HepG2 (cell line): Measurements from ENCODE around the gene SF3A2. TPM values are rescaled to one million over a fixed set of nuclear protein-coding genes. Genes with fewer than 3 reads are reported as not detected.

Experiments used
- EP300 ChIP-seq, 3 experiments: sonication (generic) in 1 of 3; formaldehyde crosslinking in 1 of 3; IDR thresholded peaks; 2 replicates each; pipeline versions ENCODE4 v1.5.1 to v1.6.1; 2011 to 2020; ENCODE audit warnings: low read depth in 2 of 3, low read length in 2 of 3, borderline replicate concordance in 1 of 3, improper control_type of control experiment in 1 of 3, mild to moderate bottlenecking in 1 of 3, missing genetic modification reagents in 1 of 3, moderate library complexity in 1 of 3
- FOXA3 ChIP-seq: IDR thresholded peaks from 2 replicates; pipeline ENCODE4 v1.6.1; 2016; ENCODE audit warnings: missing genetic modification reagents, missing compliant biosample characterization
- GTF3A ChIP-seq: sonication (generic); formaldehyde crosslinking; conservative IDR thresholded peaks from 2 replicates; pipeline ENCODE4 v1.4.0; 2020; ENCODE audit warnings: mild to moderate bottlenecking, missing genetic modification reagents
- HDAC1 ChIP-seq: sonication (generic); formaldehyde crosslinking; IDR thresholded peaks from 2 replicates; pipeline ENCODE4 v1.5.1; 2020; ENCODE audit warnings: mild to moderate bottlenecking, missing genetic modification reagents
- KLF11 ChIP-seq: IDR thresholded peaks from 2 replicates; pipeline ENCODE4 v1.6.1; 2016; ENCODE audit warnings: missing compliant biosample characterization
- KLF9 ChIP-seq: IDR thresholded peaks from 2 replicates; pipeline ENCODE4 v1.6.1; 2016; ENCODE audit warnings: low read depth
- MAF1 ChIP-seq: sonication (generic); formaldehyde crosslinking; IDR thresholded peaks from 2 replicates; pipeline ENCODE4 v1.5.0; 2020; ENCODE audit warnings: missing genetic modification reagents, borderline replicate concordance
- MBD4 ChIP-seq: IDR thresholded peaks from 2 replicates; pipeline ENCODE4 v1.6.1; 2012; ENCODE audit warnings: low read length, inconsistent platforms, borderline replicate concordance
- MXI1 ChIP-seq: IDR thresholded peaks from 3 replicates; pipeline ENCODE4 v1.6.1; 2012; ENCODE audit warnings: low read depth, low read length, inconsistent platforms, borderline replicate concordance
- SMAD1 ChIP-seq: sonication (generic); formaldehyde crosslinking; IDR thresholded peaks from 2 replicates; pipeline ENCODE4 v1.4.0; 2020; ENCODE audit warnings: missing genetic modification reagents, low read depth, mild to moderate bottlenecking, borderline replicate concordance
- SMAD9 ChIP-seq: sonication (generic); formaldehyde crosslinking; IDR thresholded peaks from 2 replicates; pipeline ENCODE4 v1.5.1; 2020; ENCODE audit warnings: mild to moderate bottlenecking, missing genetic modification reagents
- ZNF143 ChIP-seq: sonication (generic); formaldehyde crosslinking; IDR thresholded peaks from 2 replicates; pipeline ENCODE4 v1.4.0; 2020; ENCODE audit warnings: missing genetic modification reagents
- ZNF282 ChIP-seq: fragments of 450-650 bp; IDR thresholded peaks from 2 replicates; pipeline ENCODE4 v1.6.1; 2018; ENCODE audit not compliant: partially characterized antibody
- ZNF446 ChIP-seq: sonication (generic); formaldehyde crosslinking; IDR thresholded peaks from 2 replicates; pipeline ENCODE4 v1.5.0; 2020; ENCODE audit warnings: mild to moderate bottlenecking, missing genetic modification reagents
- ZNF660 ChIP-seq: sonication (generic); formaldehyde crosslinking; IDR thresholded peaks from 2 replicates; pipeline ENCODE4 v1.5.1; 2020; ENCODE audit warnings: mild to moderate bottlenecking, low read depth, missing genetic modification reagents, borderline replicate concordance
- ZNF713 ChIP-seq: sonication (generic); formaldehyde crosslinking; IDR thresholded peaks from 2 replicates; pipeline ENCODE4 v1.4.0; 2020; ENCODE audit warnings: mild to moderate bottlenecking, missing genetic modification reagents
- ZSCAN30 ChIP-seq: sonication (generic); formaldehyde crosslinking; IDR thresholded peaks from 2 replicates; pipeline ENCODE4 v1.5.0; 2020; ENCODE audit warnings: mild to moderate bottlenecking, missing genetic modification reagents
- polyA plus RNA-seq, 8 experiments: library from polyadenylated mRNA; depleted of rRNA in 3 of 8; stranded (reverse) in 7 of 8; unstranded in 1 of 8; fragments of >200 nt; fragmentation: Illumina TruSeq in 4 of 8; extraction: Trizol in 4 of 8; gene quantifications; 2 replicates each; pipeline versions ENCODE4 v1.2.1 to v1.2.3, GENCODE V29; 2011 to 2016; ENCODE audit warnings: low read depth in 4 of 8, missing spikeins in 1 of 8, mixed read lengths in 1 of 8; ENCODE audit not compliant: insufficient read depth in 1 of 8
- total RNA-seq, 5 experiments: library from RNA; depleted of rRNA; stranded (reverse); fragments of >200 nt; fragmentation: Illumina TruSeq; extraction: Trizol; gene quantifications; 2 replicates each; pipeline ENCODE4 v1.2.3, GENCODE V29; 2016; ENCODE audit warnings: low read depth in 1 of 5
- TF ChIP-seq, protein P1 (sequence below): sonication (generic); formaldehyde crosslinking; IDR thresholded peaks from 2 replicates; pipeline ENCODE4 v1.4.0; 2020; ENCODE audit warnings: missing genetic modification reagents
- TF ChIP-seq, protein P2 (sequence below): sonication (generic); formaldehyde crosslinking; IDR thresholded peaks from 2 replicates; pipeline ENCODE4 v1.8.0; 2022; ENCODE audit warnings: missing genetic modification reagents, mild to moderate bottlenecking, moderate library complexity, borderline replicate concordance
- TF ChIP-seq, protein P3 (sequence below): sonication (generic); IDR thresholded peaks from 2 replicates; pipeline ENCODE4 v1.6.1; 2016; ENCODE audit warnings: low read depth, borderline replicate concordance
- TF ChIP-seq, protein P4 (sequence below): sonication (generic); formaldehyde crosslinking; IDR thresholded peaks from 2 replicates; pipeline ENCODE4 v1.4.0; 2020; ENCODE audit warnings: missing genetic modification reagents

SF3A2 gene
- total and polyA plus RNA-seq, 2 of the 13 experiments (the other 11 are each of a cell fraction or from before 2014, with no cell fraction given): 8.6 to 8.8 TPM

DNA sequence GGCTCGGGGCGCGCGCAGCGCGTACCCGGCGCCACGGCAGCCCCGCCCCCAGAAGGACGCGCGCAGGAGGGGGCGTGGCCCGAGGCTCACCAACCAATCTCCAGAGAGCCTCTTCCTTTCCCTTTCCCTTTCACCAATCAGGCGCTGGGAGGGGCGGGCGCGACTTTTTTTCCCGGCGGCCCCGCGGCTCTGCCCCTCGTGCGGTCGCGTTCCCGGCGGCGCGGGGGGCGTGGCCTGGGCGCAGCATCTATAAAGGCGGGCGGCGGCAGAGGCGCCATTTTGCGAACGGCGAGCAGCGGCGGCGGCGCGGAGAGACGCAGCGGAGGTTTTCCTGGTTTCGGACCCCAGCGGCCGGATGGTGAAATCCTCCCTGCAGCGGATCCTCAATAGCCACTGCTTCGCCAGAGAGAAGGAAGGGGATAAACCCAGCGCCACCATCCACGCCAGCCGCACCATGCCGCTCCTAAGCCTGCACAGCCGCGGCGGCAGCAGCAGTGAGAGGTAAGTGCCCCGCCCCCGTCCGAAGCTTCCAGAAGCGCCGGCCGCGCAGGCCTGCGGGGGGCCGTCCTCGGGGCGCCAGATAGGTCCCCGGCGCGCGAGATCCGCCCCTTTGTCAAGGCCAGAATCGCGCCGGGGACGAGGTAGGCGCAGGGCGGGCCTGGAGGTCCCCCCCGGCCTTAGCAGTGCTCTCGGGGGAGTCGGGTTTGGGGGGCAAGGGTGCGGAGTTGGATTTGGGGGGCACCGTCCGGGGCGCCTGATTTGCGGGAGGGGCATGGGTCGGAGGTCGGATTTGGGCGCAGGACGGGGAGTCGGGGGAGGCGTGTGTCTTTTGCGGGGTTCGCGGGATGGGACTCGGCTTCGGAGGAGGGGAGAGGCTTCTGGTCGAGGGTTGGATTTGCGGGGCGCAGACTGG lies 32.9 kb downstream of the SF3A2 start (continued):
- no peak for TF ChIP-seq EP300 (IDR thresholded peaks at IDR 0.05; ENCODE audit: low read depth in 2 of 2, low read length in 2 of 2)
- TF ChIP-seq EP300 (CRISPR knock-in tag; IDR thresholded peaks at IDR 0.05; ENCODE audit: borderline replicate concordance): 0 out of 2 replicates have a peak, but pooled peaks have one; percentile 17
- TF ChIP-seq HDAC1: peak; percentile 78
- peak; percentile 78; the same call in 1 of the 3 replicates for TF ChIP-seq MXI1
- TF ChIP-seq ZNF282: no peak
- peak; percentile 6; the same call in 1 of the 2 replicates for TF ChIP-seq ZNF446
- TF ChIP-seq KLF11 (CRISPR knock-in tag): no peak
- TF ChIP-seq ZNF713: no peak
- TF ChIP-seq FOXA3 (CRISPR knock-in tag): peak; percentile 33; the same call in 1 of the 2 replicates
- TF ChIP-seq SMAD9 (CRISPR knock-in tag): no peak
- TF ChIP-seq MAF1 (CRISPR knock-in tag): no peak
- no peak for TF ChIP-seq MBD4
- TF ChIP-seq, protein P1, sequence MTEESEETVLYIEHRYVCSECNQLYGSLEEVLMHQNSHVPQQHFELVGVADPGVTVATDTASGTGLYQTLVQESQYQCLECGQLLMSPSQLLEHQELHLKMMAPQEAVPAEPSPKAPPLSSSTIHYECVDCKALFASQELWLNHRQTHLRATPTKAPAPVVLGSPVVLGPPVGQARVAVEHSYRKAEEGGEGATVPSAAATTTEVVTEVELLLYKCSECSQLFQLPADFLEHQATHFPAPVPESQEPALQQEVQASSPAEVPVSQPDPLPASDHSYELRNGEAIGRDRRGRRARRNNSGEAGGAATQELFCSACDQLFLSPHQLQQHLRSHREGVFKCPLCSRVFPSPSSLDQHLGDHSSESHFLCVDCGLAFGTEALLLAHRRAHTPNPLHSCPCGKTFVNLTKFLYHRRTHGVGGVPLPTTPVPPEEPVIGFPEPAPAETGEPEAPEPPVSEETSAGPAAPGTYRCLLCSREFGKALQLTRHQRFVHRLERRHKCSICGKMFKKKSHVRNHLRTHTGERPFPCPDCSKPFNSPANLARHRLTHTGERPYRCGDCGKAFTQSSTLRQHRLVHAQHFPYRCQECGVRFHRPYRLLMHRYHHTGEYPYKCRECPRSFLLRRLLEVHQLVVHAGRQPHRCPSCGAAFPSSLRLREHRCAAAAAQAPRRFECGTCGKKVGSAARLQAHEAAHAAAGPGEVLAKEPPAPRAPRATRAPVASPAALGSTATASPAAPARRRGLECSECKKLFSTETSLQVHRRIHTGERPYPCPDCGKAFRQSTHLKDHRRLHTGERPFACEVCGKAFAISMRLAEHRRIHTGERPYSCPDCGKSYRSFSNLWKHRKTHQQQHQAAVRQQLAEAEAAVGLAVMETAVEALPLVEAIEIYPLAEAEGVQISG (CRISPR knock-in tag): peak; percentile 74
- TF ChIP-seq GTF3A (CRISPR knock-in tag): no peak
- peak; percentile 93 for TF ChIP-seq KLF9 (CRISPR knock-in tag)
- peak; percentile 87 for TF ChIP-seq ZNF143 (CRISPR knock-in tag)
- TF ChIP-seq, protein P2, sequence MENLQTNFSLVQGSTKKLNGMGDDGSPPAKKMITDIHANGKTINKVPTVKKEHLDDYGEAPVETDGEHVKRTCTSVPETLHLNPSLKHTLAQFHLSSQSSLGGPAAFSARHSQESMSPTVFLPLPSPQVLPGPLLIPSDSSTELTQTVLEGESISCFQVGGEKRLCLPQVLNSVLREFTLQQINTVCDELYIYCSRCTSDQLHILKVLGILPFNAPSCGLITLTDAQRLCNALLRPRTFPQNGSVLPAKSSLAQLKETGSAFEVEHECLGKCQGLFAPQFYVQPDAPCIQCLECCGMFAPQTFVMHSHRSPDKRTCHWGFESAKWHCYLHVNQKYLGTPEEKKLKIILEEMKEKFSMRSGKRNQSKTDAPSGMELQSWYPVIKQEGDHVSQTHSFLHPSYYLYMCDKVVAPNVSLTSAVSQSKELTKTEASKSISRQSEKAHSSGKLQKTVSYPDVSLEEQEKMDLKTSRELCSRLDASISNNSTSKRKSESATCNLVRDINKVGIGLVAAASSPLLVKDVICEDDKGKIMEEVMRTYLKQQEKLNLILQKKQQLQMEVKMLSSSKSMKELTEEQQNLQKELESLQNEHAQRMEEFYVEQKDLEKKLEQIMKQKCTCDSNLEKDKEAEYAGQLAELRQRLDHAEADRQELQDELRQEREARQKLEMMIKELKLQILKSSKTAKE (CRISPR knock-in tag): no peak
- TF ChIP-seq, protein P3, sequence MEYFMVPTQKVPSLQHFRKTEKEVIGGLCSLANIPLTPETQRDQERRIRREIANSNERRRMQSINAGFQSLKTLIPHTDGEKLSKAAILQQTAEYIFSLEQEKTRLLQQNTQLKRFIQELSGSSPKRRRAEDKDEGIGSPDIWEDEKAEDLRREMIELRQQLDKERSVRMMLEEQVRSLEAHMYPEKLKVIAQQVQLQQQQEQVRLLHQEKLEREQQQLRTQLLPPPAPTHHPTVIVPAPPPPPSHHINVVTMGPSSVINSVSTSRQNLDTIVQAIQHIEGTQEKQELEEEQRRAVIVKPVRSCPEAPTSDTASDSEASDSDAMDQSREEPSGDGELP: no peak
- TF ChIP-seq, protein P4, sequence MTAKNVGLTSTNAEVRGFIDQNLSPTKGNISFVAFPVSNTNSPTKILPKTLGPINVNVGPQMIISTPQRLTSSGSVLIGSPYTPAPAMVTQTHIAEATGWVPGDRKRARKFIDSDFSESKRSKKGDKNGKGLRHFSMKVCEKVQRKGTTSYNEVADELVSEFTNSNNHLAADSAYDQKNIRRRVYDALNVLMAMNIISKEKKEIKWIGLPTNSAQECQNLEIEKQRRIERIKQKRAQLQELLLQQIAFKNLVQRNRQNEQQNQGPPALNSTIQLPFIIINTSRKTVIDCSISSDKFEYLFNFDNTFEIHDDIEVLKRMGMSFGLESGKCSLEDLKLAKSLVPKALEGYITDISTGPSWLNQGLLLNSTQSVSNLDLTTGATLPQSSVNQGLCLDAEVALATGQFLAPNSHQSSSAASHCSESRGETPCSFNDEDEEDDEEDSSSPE: peak; percentile 69
- TF ChIP-seq SMAD1 (CRISPR knock-in tag): peak; percentile 88
- no peak for TF ChIP-seq ZNF660 (CRISPR knock-in tag)
- 0 out of 2 replicates have a peak, but pooled peaks have one; percentile 3 for TF ChIP-seq ZSCAN30
